SK-N-SH (cell line): ENCODE results near the gene ZNF365. TPM values are rescaled to one million over a fixed set of nuclear protein-coding genes. Genes with fewer than 3 reads are reported as not detected.

Experiments used
- CTCF ChIA-PET: fragments of 300-600, 350-600 bp; formaldehyde crosslinking; extraction: SDS; loops from one replicate; lab custom pipeline; 2021; lab: Yijun Ruan, JAX
- POLR2A ChIA-PET: fragments of 350-600 bp; sonication (Branson Sonifier 250); formaldehyde crosslinking; extraction: SDS; loops from one replicate; lab custom pipeline; 2020; ENCODE audit warnings: antibody characterized with exemption, inconsistent platforms; lab: Yijun Ruan, JAX
- DNase-seq: peaks from one replicate; pipeline ENCODE4 v3.0.0; 2012
- H2AFZ ChIP-seq: fragments of 200-600 bp; sonication (generic); 2 replicates; pipeline ENCODE4 v1.8.1; 2016; ENCODE audit warnings: antibody characterized with exemption, mild to moderate bottlenecking, low read depth
- H3F3A ChIP-seq: fragments of 200-600 bp; sonication (generic); replicated peaks from 2 replicates; pipeline ENCODE3; 2016; ENCODE audit warnings: antibody characterized with exemption, mild to moderate bottlenecking; ENCODE audit not compliant: insufficient read depth
- H3K27ac ChIP-seq, 2 experiments: fragments of 200-500 bp in 1 of 2; fragments of 200-600 bp in 1 of 2; sonication (Bioruptor generic) in 1 of 2; sonication (generic), shearing (Covaris generic) in 1 of 2; 2 replicates each; pipeline versions ENCODE4 v1.5.1 to v1.6.1; 2014 to 2016; ENCODE audit warnings: low read depth in 2 of 2, inconsistent platforms in 1 of 2, low read length in 1 of 2, mild to moderate bottlenecking in 1 of 2, mixed read lengths in 1 of 2
- H3K27me3 ChIP-seq: fragments of 200-600 bp; sonication (generic), shearing (Covaris generic); 2 replicates; pipeline ENCODE4 v1.6.1; 2016; ENCODE audit warnings: mixed run types; ENCODE audit not compliant: insufficient read depth
- H3K36me3 ChIP-seq, 2 experiments: fragments of 200-500 bp in 1 of 2; fragments of 200-600 bp in 1 of 2; sonication (Bioruptor generic) in 1 of 2; sonication (generic) in 1 of 2; replicated peaks in 1 of 2; 2 replicates each; pipeline versions ENCODE3 to v1.5.1; 2014 to 2016; ENCODE audit warnings: low read length in 1 of 2, mild to moderate bottlenecking in 1 of 2; ENCODE audit not compliant: insufficient read depth in 2 of 2, control insufficient read depth in 1 of 2
- H3K4me1 ChIP-seq, 2 experiments: fragments of 200-500 bp in 1 of 2; fragments of 200-600 bp in 1 of 2; sonication (Bioruptor generic) in 1 of 2; sonication (generic), shearing (Covaris generic) in 1 of 2; 2 replicates each; pipeline versions ENCODE4 v1.5.1 to v1.6.1; 2014 to 2016; ENCODE audit warnings: low read depth in 1 of 2, low read length in 1 of 2, mixed run types in 1 of 2; ENCODE audit not compliant: insufficient read depth in 2 of 2, control insufficient read depth in 1 of 2
- H3K4me2 ChIP-seq: fragments of 200-600 bp; sonication (generic), shearing (Covaris generic); 2 replicates; pipeline ENCODE4 v1.6.1; 2017; ENCODE audit warnings: mixed run types
- H3K4me3 ChIP-seq, 2 experiments: fragments of 200-500 bp in 1 of 2; fragments of 200-600 bp in 1 of 2; sonication (Bioruptor generic) in 1 of 2; sonication (generic), shearing (Covaris generic) in 1 of 2; 2 replicates each; pipeline versions ENCODE4 v1.5.1 to v1.8.1; 2014 to 2016; ENCODE audit warnings: low read depth in 2 of 2, inconsistent platforms in 1 of 2, low read length in 1 of 2, mild to moderate bottlenecking in 1 of 2, mixed read lengths in 1 of 2, moderate library complexity in 1 of 2
- H3K79me2 ChIP-seq: fragments of 200-600 bp; sonication (generic); 2 replicates; pipeline ENCODE4 v1.8.1; 2017; ENCODE audit warnings: mild to moderate bottlenecking; ENCODE audit not compliant: insufficient read depth
- H3K9ac ChIP-seq: fragments of 200-600 bp; sonication (generic); 2 replicates; pipeline ENCODE4 v1.6.1; 2017; ENCODE audit warnings: mixed run types
- H3K9me2 ChIP-seq: fragments of 200-600 bp; sonication (generic); 2 replicates; pipeline ENCODE4 v1.6.1; 2017; ENCODE audit warnings: mixed run types
- H3K9me3 ChIP-seq: fragments of 200-600 bp; sonication (generic); 2 replicates; pipeline ENCODE4 v1.6.1; 2017; ENCODE audit warnings: mixed run types, mild to moderate bottlenecking, moderate library complexity
- H4K20me1 ChIP-seq: fragments of 200-600 bp; sonication (generic); 2 replicates; pipeline ENCODE4 v1.6.1; 2017; ENCODE audit warnings: mild to moderate bottlenecking, mixed run types; ENCODE audit not compliant: insufficient read depth
- CHD2 ChIP-seq: fragments of 150-350 bp; IDR thresholded peaks from 2 replicates; pipeline ENCODE4 v1.6.1; 2018; ENCODE audit warnings: low read length; ENCODE audit not compliant: partially characterized antibody
- ELF1 ChIP-seq: IDR thresholded peaks from 2 replicates; pipeline ENCODE4 v1.4.0; 2012
- EZH2phosphoT487 ChIP-seq: fragments of 200-600 bp; sonication (generic); IDR thresholded peaks from 2 replicates; pipeline ENCODE4 v1.6.1; 2017; ENCODE audit warnings: low read depth, mixed run types, mild to moderate bottlenecking, antibody characterized with exemption, moderate library complexity, borderline replicate concordance
- JUND ChIP-seq: IDR thresholded peaks from 2 replicates; pipeline ENCODE4 v1.4.0; 2012
- MEF2A ChIP-seq: IDR thresholded peaks from 2 replicates; pipeline ENCODE4 v1.4.0; 2012; ENCODE audit warnings: low read depth, borderline replicate concordance
- MXI1 ChIP-seq: IDR thresholded peaks from 2 replicates; pipeline ENCODE4 v1.6.1; 2012; ENCODE audit warnings: mild to moderate bottlenecking, low read depth, low read length, improper control_type of control experiment
- POLR2AphosphoS5 ChIP-seq: IDR thresholded peaks from 2 replicates; pipeline ENCODE4 v1.6.1; 2012; ENCODE audit warnings: low read depth, low read length
- SIN3A ChIP-seq: IDR thresholded peaks from 2 replicates; pipeline ENCODE4 v1.6.1; 2012; ENCODE audit warnings: low read depth, mild to moderate bottlenecking, low read length, moderate library complexity, borderline replicate concordance
- TAF1 ChIP-seq: IDR thresholded peaks from 2 replicates; pipeline ENCODE4 v1.6.1; 2012; ENCODE audit warnings: low read depth, mild to moderate bottlenecking, low read length, moderate library complexity, borderline replicate concordance
- TEAD4 ChIP-seq: IDR thresholded peaks from 2 replicates; pipeline ENCODE4 v1.4.0; 2012; ENCODE audit warnings: mild to moderate bottlenecking, borderline replicate concordance; ENCODE audit not compliant: insufficient read depth
- YY1 ChIP-seq: IDR thresholded peaks from 2 replicates; pipeline ENCODE4 v1.4.0; 2012; ENCODE audit warnings: low read depth, mild to moderate bottlenecking
- WGBS: methylation state at CpG from one replicate; pipeline ENCODE4 v1.1.6; 2017; ENCODE audit warnings: low lambda C conversion rate; 5-methylcytosine and 5-hydroxymethylcytosine counted together
- polyA plus RNA-seq, 3 experiments: library from polyadenylated mRNA; depleted of rRNA; stranded (reverse); fragments of >200 nt; gene quantifications; 2 replicates each; pipeline ENCODE4 v1.2.3, GENCODE V29; 2012
- TF ChIP-seq, protein P1 (sequence below): IDR thresholded peaks from 2 replicates; pipeline ENCODE4 v1.6.1; 2012; ENCODE audit warnings: mild to moderate bottlenecking, low read depth, low read length, moderate library complexity
- TF ChIP-seq, protein P2 (sequence below): IDR thresholded peaks from 2 replicates; pipeline ENCODE4; 2012
- TF ChIP-seq, protein P3 (sequence below): IDR thresholded peaks from 2 replicates; pipeline ENCODE4 v1.4.0; 2012; ENCODE audit warnings: low read depth
- TF ChIP-seq, protein P4 (sequence below): IDR thresholded peaks from 2 replicates; pipeline ENCODE4 v1.4.0; 2012; ENCODE audit warnings: low read depth, borderline replicate concordance
- TF ChIP-seq, protein P5 (sequence below): fragments of 200-600 bp; sonication (generic); IDR thresholded peaks from 2 replicates; pipeline ENCODE4 v1.6.1; 2017; ENCODE audit warnings: antibody characterized with exemption, mild to moderate bottlenecking, moderate library complexity
- TF ChIP-seq, protein P6 (sequence below): fragments of 150-350 bp; IDR thresholded peaks from 2 replicates; pipeline ENCODE4 v1.6.1; 2016; ENCODE audit warnings: mild to moderate bottlenecking, low read depth, low read length

Gene ZNF365
- polyA plus RNA-seq, 1 of the 3 experiments (the other 2 are of a cell fraction): 4.5 TPM

DNA sequence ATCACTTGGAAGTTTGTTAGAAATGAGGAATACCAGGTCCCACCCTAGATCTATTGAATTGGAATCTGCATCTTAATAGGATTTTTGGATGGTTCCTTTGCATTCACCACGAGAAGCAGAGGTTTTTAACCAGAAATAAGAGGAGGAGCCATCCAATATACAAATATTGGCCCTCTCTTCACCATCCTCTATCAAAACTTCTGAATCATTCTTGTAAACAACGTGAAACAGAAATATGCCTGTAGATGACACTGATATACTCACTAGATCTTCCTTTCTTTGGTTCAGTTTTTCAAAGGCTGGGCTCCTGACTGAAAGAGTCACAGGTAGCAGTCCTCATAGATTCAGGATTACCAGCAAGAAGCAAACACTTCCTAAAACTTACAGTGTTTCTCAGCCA is 39.5 kb downstream of the ZNF365 start:
- CTCF ChIA-PET: interaction anchor here (0.7 kb wide), 1 partner anchor 50 kb away, joined by 3 read pairs; no protein-coding TSS in a partner anchor

More for the DNA sequence above, 39.5 kb downstream of the ZNF365 start:
- H3K4me1 ChIP-seq: no peaks in the 10 kb centered on the region
- H3K27me3 ChIP-seq: no peaks in the 10 kb centered on the region
- no peak overlapping the region for H3K4me3 ChIP-seq
- POLR2A ChIA-PET: no interaction called here
- no peaks in the 10 kb centered on the region for H3K9me2 ChIP-seq
- no peak overlapping the region for H3K4me2 ChIP-seq
- 34% methylated on average over 2 of the region's 2 CpGs for WGBS
- no peak overlapping the region for H2AFZ ChIP-seq
- no peaks in the 10 kb centered on the region for H3K79me2 ChIP-seq
- no peak for DNase-seq
- H3K9me3 ChIP-seq: no peaks in the 10 kb centered on the region; the same call in 1 of the 2 replicates
- no peak for TF ChIP-seq TAF1
- TF ChIP-seq, protein P1, sequence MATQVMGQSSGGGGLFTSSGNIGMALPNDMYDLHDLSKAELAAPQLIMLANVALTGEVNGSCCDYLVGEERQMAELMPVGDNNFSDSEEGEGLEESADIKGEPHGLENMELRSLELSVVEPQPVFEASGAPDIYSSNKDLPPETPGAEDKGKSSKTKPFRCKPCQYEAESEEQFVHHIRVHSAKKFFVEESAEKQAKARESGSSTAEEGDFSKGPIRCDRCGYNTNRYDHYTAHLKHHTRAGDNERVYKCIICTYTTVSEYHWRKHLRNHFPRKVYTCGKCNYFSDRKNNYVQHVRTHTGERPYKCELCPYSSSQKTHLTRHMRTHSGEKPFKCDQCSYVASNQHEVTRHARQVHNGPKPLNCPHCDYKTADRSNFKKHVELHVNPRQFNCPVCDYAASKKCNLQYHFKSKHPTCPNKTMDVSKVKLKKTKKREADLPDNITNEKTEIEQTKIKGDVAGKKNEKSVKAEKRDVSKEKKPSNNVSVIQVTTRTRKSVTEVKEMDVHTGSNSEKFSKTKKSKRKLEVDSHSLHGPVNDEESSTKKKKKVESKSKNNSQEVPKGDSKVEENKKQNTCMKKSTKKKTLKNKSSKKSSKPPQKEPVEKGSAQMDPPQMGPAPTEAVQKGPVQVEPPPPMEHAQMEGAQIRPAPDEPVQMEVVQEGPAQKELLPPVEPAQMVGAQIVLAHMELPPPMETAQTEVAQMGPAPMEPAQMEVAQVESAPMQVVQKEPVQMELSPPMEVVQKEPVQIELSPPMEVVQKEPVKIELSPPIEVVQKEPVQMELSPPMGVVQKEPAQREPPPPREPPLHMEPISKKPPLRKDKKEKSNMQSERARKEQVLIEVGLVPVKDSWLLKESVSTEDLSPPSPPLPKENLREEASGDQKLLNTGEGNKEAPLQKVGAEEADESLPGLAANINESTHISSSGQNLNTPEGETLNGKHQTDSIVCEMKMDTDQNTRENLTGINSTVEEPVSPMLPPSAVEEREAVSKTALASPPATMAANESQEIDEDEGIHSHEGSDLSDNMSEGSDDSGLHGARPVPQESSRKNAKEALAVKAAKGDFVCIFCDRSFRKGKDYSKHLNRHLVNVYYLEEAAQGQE: no peak
- TF ChIP-seq, protein P2, sequence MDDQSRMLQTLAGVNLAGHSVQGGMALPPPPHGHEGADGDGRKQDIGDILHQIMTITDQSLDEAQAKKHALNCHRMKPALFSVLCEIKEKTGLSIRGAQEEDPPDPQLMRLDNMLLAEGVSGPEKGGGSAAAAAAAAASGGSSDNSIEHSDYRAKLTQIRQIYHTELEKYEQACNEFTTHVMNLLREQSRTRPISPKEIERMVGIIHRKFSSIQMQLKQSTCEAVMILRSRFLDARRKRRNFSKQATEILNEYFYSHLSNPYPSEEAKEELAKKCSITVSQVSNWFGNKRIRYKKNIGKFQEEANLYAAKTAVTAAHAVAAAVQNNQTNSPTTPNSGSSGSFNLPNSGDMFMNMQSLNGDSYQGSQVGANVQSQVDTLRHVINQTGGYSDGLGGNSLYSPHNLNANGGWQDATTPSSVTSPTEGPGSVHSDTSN: no peak
- TF ChIP-seq, protein P3, sequence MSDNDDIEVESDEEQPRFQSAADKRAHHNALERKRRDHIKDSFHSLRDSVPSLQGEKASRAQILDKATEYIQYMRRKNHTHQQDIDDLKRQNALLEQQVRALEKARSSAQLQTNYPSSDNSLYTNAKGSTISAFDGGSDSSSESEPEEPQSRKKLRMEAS: no peak
- TF ChIP-seq, protein P4, sequence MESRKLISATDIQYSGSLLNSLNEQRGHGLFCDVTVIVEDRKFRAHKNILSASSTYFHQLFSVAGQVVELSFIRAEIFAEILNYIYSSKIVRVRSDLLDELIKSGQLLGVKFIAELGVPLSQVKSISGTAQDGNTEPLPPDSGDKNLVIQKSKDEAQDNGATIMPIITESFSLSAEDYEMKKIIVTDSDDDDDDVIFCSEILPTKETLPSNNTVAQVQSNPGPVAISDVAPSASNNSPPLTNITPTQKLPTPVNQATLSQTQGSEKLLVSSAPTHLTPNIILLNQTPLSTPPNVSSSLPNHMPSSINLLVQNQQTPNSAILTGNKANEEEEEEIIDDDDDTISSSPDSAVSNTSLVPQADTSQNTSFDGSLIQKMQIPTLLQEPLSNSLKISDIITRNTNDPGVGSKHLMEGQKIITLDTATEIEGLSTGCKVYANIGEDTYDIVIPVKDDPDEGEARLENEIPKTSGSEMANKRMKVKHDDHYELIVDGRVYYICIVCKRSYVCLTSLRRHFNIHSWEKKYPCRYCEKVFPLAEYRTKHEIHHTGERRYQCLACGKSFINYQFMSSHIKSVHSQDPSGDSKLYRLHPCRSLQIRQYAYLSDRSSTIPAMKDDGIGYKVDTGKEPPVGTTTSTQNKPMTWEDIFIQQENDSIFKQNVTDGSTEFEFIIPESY: no peak
- no peak for TF ChIP-seq ELF1
- no peak for TF ChIP-seq EZH2phosphoT487
- TF ChIP-seq TEAD4: no peak
- TF ChIP-seq, protein P5, sequence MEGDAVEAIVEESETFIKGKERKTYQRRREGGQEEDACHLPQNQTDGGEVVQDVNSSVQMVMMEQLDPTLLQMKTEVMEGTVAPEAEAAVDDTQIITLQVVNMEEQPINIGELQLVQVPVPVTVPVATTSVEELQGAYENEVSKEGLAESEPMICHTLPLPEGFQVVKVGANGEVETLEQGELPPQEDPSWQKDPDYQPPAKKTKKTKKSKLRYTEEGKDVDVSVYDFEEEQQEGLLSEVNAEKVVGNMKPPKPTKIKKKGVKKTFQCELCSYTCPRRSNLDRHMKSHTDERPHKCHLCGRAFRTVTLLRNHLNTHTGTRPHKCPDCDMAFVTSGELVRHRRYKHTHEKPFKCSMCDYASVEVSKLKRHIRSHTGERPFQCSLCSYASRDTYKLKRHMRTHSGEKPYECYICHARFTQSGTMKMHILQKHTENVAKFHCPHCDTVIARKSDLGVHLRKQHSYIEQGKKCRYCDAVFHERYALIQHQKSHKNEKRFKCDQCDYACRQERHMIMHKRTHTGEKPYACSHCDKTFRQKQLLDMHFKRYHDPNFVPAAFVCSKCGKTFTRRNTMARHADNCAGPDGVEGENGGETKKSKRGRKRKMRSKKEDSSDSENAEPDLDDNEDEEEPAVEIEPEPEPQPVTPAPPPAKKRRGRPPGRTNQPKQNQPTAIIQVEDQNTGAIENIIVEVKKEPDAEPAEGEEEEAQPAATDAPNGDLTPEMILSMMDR: no peak
- TF ChIP-seq MXI1: no peak
- no peak for TF ChIP-seq JUND
- TF ChIP-seq CHD2: no peak
- no peak for TF ChIP-seq YY1
- TF ChIP-seq, protein P6, sequence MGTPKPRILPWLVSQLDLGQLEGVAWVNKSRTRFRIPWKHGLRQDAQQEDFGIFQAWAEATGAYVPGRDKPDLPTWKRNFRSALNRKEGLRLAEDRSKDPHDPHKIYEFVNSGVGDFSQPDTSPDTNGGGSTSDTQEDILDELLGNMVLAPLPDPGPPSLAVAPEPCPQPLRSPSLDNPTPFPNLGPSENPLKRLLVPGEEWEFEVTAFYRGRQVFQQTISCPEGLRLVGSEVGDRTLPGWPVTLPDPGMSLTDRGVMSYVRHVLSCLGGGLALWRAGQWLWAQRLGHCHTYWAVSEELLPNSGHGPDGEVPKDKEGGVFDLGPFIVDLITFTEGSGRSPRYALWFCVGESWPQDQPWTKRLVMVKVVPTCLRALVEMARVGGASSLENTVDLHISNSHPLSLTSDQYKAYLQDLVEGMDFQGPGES: no peak
- TF ChIP-seq MEF2A: no peak
- TF ChIP-seq POLR2AphosphoS5: no peak
- TF ChIP-seq SIN3A: no peak
- TF ChIP-seq, all 33 proteins: peak for 0
- no peaks in the 10 kb centered on the region for H3F3A ChIP-seq
- H4K20me1 ChIP-seq: no peaks in the 10 kb centered on the region
- peaks cover 0 to 4% of the 10 kb centered on the region in 2 experiments for H3K36me3 ChIP-seq
- no peak overlapping the region for H3K27ac ChIP-seq
- no peak overlapping the region for H3K9ac ChIP-seq
